ENCODE results near the gene MTURN. TPM values are rescaled to one million over a fixed set of nuclear protein-coding genes. Genes with fewer than 3 reads are reported as not detected.

Gene MTURN
- polyA plus RNA-seq, 3 donors: 5.9 to 7.9 (median 7.5) TPM

DNA sequence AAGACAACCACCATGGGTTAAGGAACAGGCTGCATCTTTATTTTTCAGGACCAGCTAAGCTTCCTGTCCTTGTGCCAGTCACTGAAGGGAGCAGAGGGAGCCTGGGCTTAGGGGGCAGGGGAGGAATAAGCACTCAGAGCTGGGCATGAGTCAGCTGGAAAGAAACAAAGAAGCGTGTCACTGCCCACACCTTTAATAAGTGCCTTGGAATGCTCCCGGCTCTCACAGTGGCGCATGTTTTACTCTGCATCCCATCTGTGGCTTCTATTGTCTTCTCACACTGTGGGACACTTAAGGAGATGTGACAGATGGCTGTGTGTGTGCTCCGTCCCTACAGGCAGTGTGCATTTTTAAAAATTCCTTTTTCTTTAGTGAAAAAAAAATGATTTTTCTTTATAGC lies 71.7 kb downstream of the MTURN start:
- Mint-ChIP-seq H3K9me3 (peaks cover 0 to 3% (median 0%) of the 10 kb centered on the region in 7 donors), H3K4me3 (no peak overlapping the region), H3K36me3 (no peaks in the 10 kb centered on the region), H3K27me3 (ENCODE audit: low read depth in 3 of 3) (peaks cover 0 to 1% (median 0%) of the 10 kb centered on the region in 3 donors), H3K27ac (peak overlapping the region in 1 of 7 donors; percentile 51), H3K4me1 (peaks cover 16% of the 10 kb centered on the region)
- Histone ChIP-seq H3K36me3 (replicated peaks in 1 of 2; ENCODE audit: control insufficient read depth in 1 of 2, insufficient read depth in 2 of 2, low read length in 2 of 2) (no peaks in the 10 kb centered on the region), H3K9ac (ENCODE audit: insufficient read depth, low read length, poor library complexity, severe bottlenecking) (no peak overlapping the region), H3K9me3 (replicated peaks in 1 of 2; ENCODE audit: control insufficient read depth in 1 of 2, insufficient read depth in 1 of 2, low read length in 2 of 2) (no peaks in the 10 kb centered on the region), H3K27ac (ENCODE audit: low read depth in 1 of 2, low read length in 2 of 2) (no peak overlapping the region), H3K4me1 (ENCODE audit: control insufficient read depth in 1 of 2, insufficient read depth in 2 of 2, low read length in 2 of 2) (peaks cover 5 to 11% of the 10 kb centered on the region in 2 donors), H4K20me1 (ENCODE audit: insufficient read depth, low read length) (no peaks in the 10 kb centered on the region), H3K4me3 (replicated peaks in 1 of 3; ENCODE audit: low read depth in 2 of 3, low read length in 3 of 3) (no peak overlapping the region), H3K27me3 (ENCODE audit: control insufficient read depth in 2 of 2, insufficient read depth in 2 of 2, low read length in 2 of 2) (no peaks in the 10 kb centered on the region), H3K79me2 (ENCODE audit: insufficient read depth, low read length) (no peaks in the 10 kb centered on the region), H2AFZ (ENCODE audit: insufficient read depth, low read depth, low read length, poor library complexity, severe bottlenecking) (no peak overlapping the region), H3K4me2 (replicated peaks; ENCODE audit: extremely low read depth, low read length, poor library complexity, severe bottlenecking) (no peak overlapping the region)
- WGBS (ENCODE audit: insufficient coverage): no CpG with 5 or more reads among the region's 4 CpGs
- TF ChIP-seq, protein P1, sequence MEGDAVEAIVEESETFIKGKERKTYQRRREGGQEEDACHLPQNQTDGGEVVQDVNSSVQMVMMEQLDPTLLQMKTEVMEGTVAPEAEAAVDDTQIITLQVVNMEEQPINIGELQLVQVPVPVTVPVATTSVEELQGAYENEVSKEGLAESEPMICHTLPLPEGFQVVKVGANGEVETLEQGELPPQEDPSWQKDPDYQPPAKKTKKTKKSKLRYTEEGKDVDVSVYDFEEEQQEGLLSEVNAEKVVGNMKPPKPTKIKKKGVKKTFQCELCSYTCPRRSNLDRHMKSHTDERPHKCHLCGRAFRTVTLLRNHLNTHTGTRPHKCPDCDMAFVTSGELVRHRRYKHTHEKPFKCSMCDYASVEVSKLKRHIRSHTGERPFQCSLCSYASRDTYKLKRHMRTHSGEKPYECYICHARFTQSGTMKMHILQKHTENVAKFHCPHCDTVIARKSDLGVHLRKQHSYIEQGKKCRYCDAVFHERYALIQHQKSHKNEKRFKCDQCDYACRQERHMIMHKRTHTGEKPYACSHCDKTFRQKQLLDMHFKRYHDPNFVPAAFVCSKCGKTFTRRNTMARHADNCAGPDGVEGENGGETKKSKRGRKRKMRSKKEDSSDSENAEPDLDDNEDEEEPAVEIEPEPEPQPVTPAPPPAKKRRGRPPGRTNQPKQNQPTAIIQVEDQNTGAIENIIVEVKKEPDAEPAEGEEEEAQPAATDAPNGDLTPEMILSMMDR (IDR thresholded peaks at IDR 0.05): no peak
- intact Hi-C loops (cut with micrococcal nuclease): no loop called here
- DNase-seq: no peak

DNA sequence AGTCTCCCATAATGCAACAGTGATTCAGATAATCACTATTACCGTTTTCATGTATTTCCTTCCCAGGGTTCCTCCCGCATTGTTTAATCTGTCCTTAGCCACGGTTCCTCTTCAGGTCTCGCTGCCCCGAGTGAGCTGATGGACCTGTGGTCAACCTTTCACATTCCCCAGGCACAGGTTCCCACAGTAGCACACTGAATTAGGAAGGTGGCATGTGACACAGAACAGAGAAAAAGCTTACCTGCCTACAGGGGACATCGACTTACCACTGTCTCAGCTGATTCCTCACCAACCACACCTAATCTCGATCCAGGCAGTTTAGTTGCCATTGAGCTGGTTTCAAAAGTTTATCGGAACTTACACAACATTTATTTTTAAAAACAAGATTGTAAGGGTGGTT lies 72.2 kb downstream of the MTURN start:
- no peak overlapping the region for H3K4me2 ChIP-seq (replicated peaks; ENCODE audit: extremely low read depth, low read length, poor library complexity, severe bottlenecking)

More for the DNA sequence above, 72.2 kb downstream of the MTURN start:
- Histone ChIP-seq H3K9me3 (replicated peaks in 1 of 2; ENCODE audit: control insufficient read depth in 1 of 2, insufficient read depth in 1 of 2, low read length in 2 of 2) (no peaks in the 10 kb centered on the region), H3K27ac (ENCODE audit: low read depth in 1 of 2, low read length in 2 of 2) (no peak overlapping the region), H3K36me3 (replicated peaks in 1 of 2; ENCODE audit: control insufficient read depth in 1 of 2, insufficient read depth in 2 of 2, low read length in 2 of 2) (no peaks in the 10 kb centered on the region), H3K4me1 (ENCODE audit: control insufficient read depth in 1 of 2, insufficient read depth in 2 of 2, low read length in 2 of 2) (peaks cover 3 to 9% of the 10 kb centered on the region in 2 donors), H3K4me3 (replicated peaks in 1 of 3; ENCODE audit: low read depth in 2 of 3, low read length in 3 of 3) (no peak overlapping the region), H3K9ac (ENCODE audit: insufficient read depth, low read length, poor library complexity, severe bottlenecking) (no peak overlapping the region), H4K20me1 (ENCODE audit: insufficient read depth, low read length) (no peaks in the 10 kb centered on the region), H3K27me3 (ENCODE audit: control insufficient read depth in 2 of 2, insufficient read depth in 2 of 2, low read length in 2 of 2) (no peaks in the 10 kb centered on the region), H3K79me2 (ENCODE audit: insufficient read depth, low read length) (no peaks in the 10 kb centered on the region), H2AFZ (ENCODE audit: insufficient read depth, low read depth, low read length, poor library complexity, severe bottlenecking) (peak overlapping the region; percentile 24)
- no peak for DNase-seq
- TF ChIP-seq, protein P1 (IDR thresholded peaks at IDR 0.05): no peak
- H3K27ac Mint-ChIP-seq: peak overlapping the region in 2 of 7 donors; percentile 15 to 40
- H3K36me3 Mint-ChIP-seq: no peaks in the 10 kb centered on the region
- 70% methylated on average over 5 of the region's 8 CpGs for WGBS (ENCODE audit: insufficient coverage)
- peaks cover 0 to 1% (median 0%) of the 10 kb centered on the region in 3 donors for H3K27me3 Mint-ChIP-seq (ENCODE audit: low read depth in 3 of 3)
- intact Hi-C loops (cut with micrococcal nuclease): no loop called here
- H3K4me1 Mint-ChIP-seq: peaks cover 13% of the 10 kb centered on the region
- H3K4me3 Mint-ChIP-seq: peak overlapping the region in 1 of 2 donors; percentile 44
- peaks cover 0 to 3% (median 0%) of the 10 kb centered on the region in 7 donors for H3K9me3 Mint-ChIP-seq

All from CD14-positive monocyte (primary cell).